SK-N-SH (cell line): Measurements from ENCODE around the gene TBC1D30. TPM values are rescaled to one million over a fixed set of nuclear protein-coding genes. Genes with fewer than 3 reads are reported as not detected.

Experiments used
- CTCF ChIA-PET: fragments of 300-600, 350-600 bp; formaldehyde crosslinking; extraction: SDS; loops from one replicate; lab custom pipeline; 2021; lab: Yijun Ruan, JAX
- POLR2A ChIA-PET: fragments of 350-600 bp; sonication (Branson Sonifier 250); formaldehyde crosslinking; extraction: SDS; loops from one replicate; lab custom pipeline; 2020; ENCODE audit warnings: antibody characterized with exemption, inconsistent platforms; lab: Yijun Ruan, JAX
- DNase-seq: peaks from one replicate; pipeline ENCODE4 v3.0.0; 2012
- H2AFZ ChIP-seq: fragments of 200-600 bp; sonication (generic); 2 replicates; pipeline ENCODE4 v1.8.1; 2016; ENCODE audit warnings: antibody characterized with exemption, mild to moderate bottlenecking, low read depth
- H3F3A ChIP-seq: fragments of 200-600 bp; sonication (generic); replicated peaks from 2 replicates; pipeline ENCODE3; 2016; ENCODE audit warnings: antibody characterized with exemption, mild to moderate bottlenecking; ENCODE audit not compliant: insufficient read depth
- H3K27ac ChIP-seq, 2 experiments: fragments of 200-500 bp in 1 of 2; fragments of 200-600 bp in 1 of 2; sonication (Bioruptor generic) in 1 of 2; sonication (generic), shearing (Covaris generic) in 1 of 2; 2 replicates each; pipeline versions ENCODE4 v1.5.1 to v1.6.1; 2014 to 2016; ENCODE audit warnings: low read depth in 2 of 2, inconsistent platforms in 1 of 2, low read length in 1 of 2, mild to moderate bottlenecking in 1 of 2, mixed read lengths in 1 of 2
- H3K27me3 ChIP-seq: fragments of 200-600 bp; sonication (generic), shearing (Covaris generic); 2 replicates; pipeline ENCODE4 v1.6.1; 2016; ENCODE audit warnings: mixed run types; ENCODE audit not compliant: insufficient read depth
- H3K36me3 ChIP-seq, 2 experiments: fragments of 200-500 bp in 1 of 2; fragments of 200-600 bp in 1 of 2; sonication (Bioruptor generic) in 1 of 2; sonication (generic) in 1 of 2; replicated peaks in 1 of 2; 2 replicates each; pipeline versions ENCODE3 to v1.5.1; 2014 to 2016; ENCODE audit warnings: low read length in 1 of 2, mild to moderate bottlenecking in 1 of 2; ENCODE audit not compliant: insufficient read depth in 2 of 2, control insufficient read depth in 1 of 2
- H3K4me1 ChIP-seq, 2 experiments: fragments of 200-500 bp in 1 of 2; fragments of 200-600 bp in 1 of 2; sonication (Bioruptor generic) in 1 of 2; sonication (generic), shearing (Covaris generic) in 1 of 2; 2 replicates each; pipeline versions ENCODE4 v1.5.1 to v1.6.1; 2014 to 2016; ENCODE audit warnings: low read depth in 1 of 2, low read length in 1 of 2, mixed run types in 1 of 2; ENCODE audit not compliant: insufficient read depth in 2 of 2, control insufficient read depth in 1 of 2
- H3K4me2 ChIP-seq: fragments of 200-600 bp; sonication (generic), shearing (Covaris generic); 2 replicates; pipeline ENCODE4 v1.6.1; 2017; ENCODE audit warnings: mixed run types
- H3K4me3 ChIP-seq, 2 experiments: fragments of 200-500 bp in 1 of 2; fragments of 200-600 bp in 1 of 2; sonication (Bioruptor generic) in 1 of 2; sonication (generic), shearing (Covaris generic) in 1 of 2; 2 replicates each; pipeline versions ENCODE4 v1.5.1 to v1.8.1; 2014 to 2016; ENCODE audit warnings: low read depth in 2 of 2, inconsistent platforms in 1 of 2, low read length in 1 of 2, mild to moderate bottlenecking in 1 of 2, mixed read lengths in 1 of 2, moderate library complexity in 1 of 2
- H3K79me2 ChIP-seq: fragments of 200-600 bp; sonication (generic); 2 replicates; pipeline ENCODE4 v1.8.1; 2017; ENCODE audit warnings: mild to moderate bottlenecking; ENCODE audit not compliant: insufficient read depth
- H3K9ac ChIP-seq: fragments of 200-600 bp; sonication (generic); 2 replicates; pipeline ENCODE4 v1.6.1; 2017; ENCODE audit warnings: mixed run types
- H3K9me2 ChIP-seq: fragments of 200-600 bp; sonication (generic); 2 replicates; pipeline ENCODE4 v1.6.1; 2017; ENCODE audit warnings: mixed run types
- H3K9me3 ChIP-seq: fragments of 200-600 bp; sonication (generic); 2 replicates; pipeline ENCODE4 v1.6.1; 2017; ENCODE audit warnings: mixed run types, mild to moderate bottlenecking, moderate library complexity
- H4K20me1 ChIP-seq: fragments of 200-600 bp; sonication (generic); 2 replicates; pipeline ENCODE4 v1.6.1; 2017; ENCODE audit warnings: mild to moderate bottlenecking, mixed run types; ENCODE audit not compliant: insufficient read depth
- CHD2 ChIP-seq: fragments of 150-350 bp; IDR thresholded peaks from 2 replicates; pipeline ENCODE4 v1.6.1; 2018; ENCODE audit warnings: low read length; ENCODE audit not compliant: partially characterized antibody
- ELF1 ChIP-seq: IDR thresholded peaks from 2 replicates; pipeline ENCODE4 v1.4.0; 2012
- EP300 ChIP-seq, 2 experiments: IDR thresholded peaks; 2 replicates each; pipeline versions ENCODE4 v1.4.0 to v1.6.1; 2012; ENCODE audit warnings: borderline replicate concordance in 1 of 2, low read depth in 1 of 2, low read length in 1 of 2
- EZH2phosphoT487 ChIP-seq: fragments of 200-600 bp; sonication (generic); IDR thresholded peaks from 2 replicates; pipeline ENCODE4 v1.6.1; 2017; ENCODE audit warnings: low read depth, mixed run types, mild to moderate bottlenecking, antibody characterized with exemption, moderate library complexity, borderline replicate concordance
- FOSL2 ChIP-seq: IDR thresholded peaks from 2 replicates; pipeline ENCODE4 v1.4.0; 2012; ENCODE audit warnings: low read depth, mild to moderate bottlenecking, moderate library complexity, borderline replicate concordance
- FOXJ3 ChIP-seq: sonication (generic); formaldehyde crosslinking; IDR thresholded peaks from 2 replicates; pipeline ENCODE4 v1.5.1; 2020; ENCODE audit warnings: mild to moderate bottlenecking, missing genetic modification reagents
- GABPA ChIP-seq: IDR thresholded peaks from 2 replicates; pipeline ENCODE4 v1.4.0; 2012; ENCODE audit warnings: low read depth, mild to moderate bottlenecking
- IRF3 ChIP-seq: fragments of 150-350 bp; IDR thresholded peaks from 2 replicates; pipeline ENCODE4 v1.6.1; 2016; ENCODE audit warnings: mild to moderate bottlenecking, low read depth, low read length
- MEF2A ChIP-seq: IDR thresholded peaks from 2 replicates; pipeline ENCODE4 v1.4.0; 2012; ENCODE audit warnings: low read depth, borderline replicate concordance
- MXI1 ChIP-seq: IDR thresholded peaks from 2 replicates; pipeline ENCODE4 v1.6.1; 2012; ENCODE audit warnings: mild to moderate bottlenecking, low read depth, low read length, improper control_type of control experiment
- NFIC ChIP-seq: IDR thresholded peaks from 2 replicates; pipeline ENCODE4 v1.4.0; 2012; ENCODE audit warnings: borderline replicate concordance
- POLR2AphosphoS5 ChIP-seq: IDR thresholded peaks from 2 replicates; pipeline ENCODE4 v1.6.1; 2012; ENCODE audit warnings: low read depth, low read length
- RCOR1 ChIP-seq: fragments of 150-350 bp; IDR thresholded peaks from 2 replicates; pipeline ENCODE4 v1.6.1; 2017; ENCODE audit warnings: antibody characterized with exemption, low read length
- RXRA ChIP-seq: IDR thresholded peaks from 2 replicates; pipeline ENCODE4 v1.4.0; 2012; ENCODE audit warnings: low read depth, mild to moderate bottlenecking, borderline replicate concordance
- SIN3A ChIP-seq: IDR thresholded peaks from 2 replicates; pipeline ENCODE4 v1.6.1; 2012; ENCODE audit warnings: low read depth, mild to moderate bottlenecking, low read length, moderate library complexity, borderline replicate concordance
- SMC3 ChIP-seq: IDR thresholded peaks from 2 replicates; pipeline ENCODE4 v1.6.1; 2012; ENCODE audit warnings: low read depth, low read length, improper control_type of control experiment
- TCF12 ChIP-seq: IDR thresholded peaks from 2 replicates; pipeline ENCODE4 v1.4.0; 2012
- TEAD4 ChIP-seq: IDR thresholded peaks from 2 replicates; pipeline ENCODE4 v1.4.0; 2012; ENCODE audit warnings: mild to moderate bottlenecking, borderline replicate concordance; ENCODE audit not compliant: insufficient read depth
- USF1 ChIP-seq: IDR thresholded peaks from 2 replicates; pipeline ENCODE4 v1.4.0; 2012; ENCODE audit warnings: low read depth, borderline replicate concordance
- USF2 ChIP-seq: fragments of 150-350 bp; IDR thresholded peaks from 2 replicates; pipeline ENCODE4 v1.6.1; 2017; ENCODE audit warnings: antibody characterized with exemption, low read length, low read depth, borderline replicate concordance
- WGBS: methylation state at CpG from one replicate; pipeline ENCODE4 v1.1.6; 2017; ENCODE audit warnings: low lambda C conversion rate; 5-methylcytosine and 5-hydroxymethylcytosine counted together
- polyA plus RNA-seq, 3 experiments: library from polyadenylated mRNA; depleted of rRNA; stranded (reverse); fragments of >200 nt; gene quantifications; 2 replicates each; pipeline ENCODE4 v1.2.3, GENCODE V29; 2012

TBC1D30 gene
- polyA plus RNA-seq, 1 of the 3 experiments (the other 2 are of a cell fraction) = 0.23 TPM

GRCh38 chr12:64837427-64837826 lies 13.0 kb downstream of the TBC1D30 start:
- no peak for DNase-seq
- CTCF ChIA-PET = interaction anchor here (0.6 kb wide), 1 partner anchor 35 kb away, joined by 4 read pairs; no protein-coding TSS in a partner anchor
- no peaks in the 10 kb centered on the region for H3F3A ChIP-seq
- no peak overlapping the region for H3K27ac ChIP-seq
- H3K79me2 ChIP-seq = no peaks in the 10 kb centered on the region
- H2AFZ ChIP-seq = no peak overlapping the region
- no peak overlapping the region for H3K9ac ChIP-seq
- no peaks in the 10 kb centered on the region for H3K4me1 ChIP-seq
- H3K9me2 ChIP-seq = no peaks in the 10 kb centered on the region
- H3K27me3 ChIP-seq = no peaks in the 10 kb centered on the region; the same call in 1 of the 2 replicates
- no peaks in the 10 kb centered on the region for H3K9me3 ChIP-seq
- no peak for TF ChIP-seq TEAD4
- TF ChIP-seq IRF3 = no peak
- TF ChIP-seq SIN3A = no peak
- TF ChIP-seq POLR2AphosphoS5 = no peak
- no peak for TF ChIP-seq ELF1
- TF ChIP-seq EZH2phosphoT487 = no peak
- no peak for TF ChIP-seq FOSL2
- no peak for TF ChIP-seq EP300 (IDR thresholded peaks at IDR 0.05; ENCODE audit: borderline replicate concordance in 1 of 2, low read depth in 1 of 2, low read length in 1 of 2)
- no peak for TF ChIP-seq MEF2A
- TF ChIP-seq TCF12 = no peak
- TF ChIP-seq NFIC = no peak
- no peak for TF ChIP-seq CHD2
- no peak for TF ChIP-seq RXRA
- TF ChIP-seq MXI1 = no peak
- TF ChIP-seq SMC3 = no peak
- TF ChIP-seq USF1 = no peak
- no peak for TF ChIP-seq GABPA
- TF ChIP-seq FOXJ3 = no peak
- TF ChIP-seq USF2 = no peak
- no peak for TF ChIP-seq RCOR1
- TF ChIP-seq, all 33 proteins: peak for 0
- Histone ChIP-seq H3K4me2 (no peak overlapping the region), H3K36me3 (no peaks in the 10 kb centered on the region), H4K20me1 (no peaks in the 10 kb centered on the region), H3K4me3 (no peak overlapping the region)
- POLR2A ChIA-PET = no interaction called here
- 58% methylated on average over 8 of the region's 8 CpGs for WGBS
